GM23248 (cell line): ENCODE data around the gene XBP1. TPM values are rescaled to one million over a fixed set of nuclear protein-coding genes. Genes with fewer than 3 reads are reported as not detected.
A peak's percentile ranks its signal among the peaks of the same experiment; 100 is the strongest.

Experiments used
- DNase-seq: peaks from one replicate; pipeline ENCODE4 v3.0.0-alpha.2; 2015
- H2AFZ ChIP-seq: fragments of 200-600 bp; sonication (generic); 2 replicates; pipeline ENCODE4 v1.6.1; 2016; ENCODE audit warnings: antibody characterized with exemption
- H3F3A ChIP-seq: fragments of 200-600 bp; sonication (generic); 2 replicates; pipeline ENCODE4 v1.6.1; 2016; ENCODE audit warnings: mild to moderate bottlenecking, antibody characterized with exemption, mixed run types; ENCODE audit not compliant: insufficient read depth
- H3K27ac ChIP-seq: fragments of 200-600 bp; sonication (generic); 2 replicates; pipeline ENCODE4 v1.5.1; 2016; ENCODE audit warnings: mild to moderate bottlenecking
- H3K27me3 ChIP-seq: fragments of 200-600 bp; sonication (generic); replicated peaks from 2 replicates; pipeline ENCODE4 v1.6.1; 2016; ENCODE audit warnings: mild to moderate bottlenecking; ENCODE audit not compliant: insufficient read depth
- H3K36me3 ChIP-seq: fragments of 200-600 bp; sonication (generic); 2 replicates; pipeline ENCODE4 v1.6.1; 2016; ENCODE audit warnings: low read depth, mild to moderate bottlenecking
- H3K4me1 ChIP-seq: fragments of 200-600 bp; sonication (generic); 2 replicates; pipeline ENCODE4 v1.6.1; 2016; ENCODE audit warnings: mild to moderate bottlenecking; ENCODE audit not compliant: insufficient read depth
- H3K4me2 ChIP-seq: fragments of 200-600 bp; sonication (generic); one replicate; pipeline ENCODE4 v1.6.1; 2016; ENCODE audit warnings: mild to moderate bottlenecking; ENCODE audit not compliant: unreplicated experiment
- H3K4me3 ChIP-seq: fragments of 200-600 bp; sonication (generic); 2 replicates; pipeline ENCODE4 v1.5.1; 2016; ENCODE audit warnings: mild to moderate bottlenecking
- H3K79me2 ChIP-seq: fragments of 200-600 bp; sonication (generic); 2 replicates; pipeline ENCODE4 v1.6.1; 2016; ENCODE audit warnings: mild to moderate bottlenecking; ENCODE audit not compliant: insufficient read depth
- H3K9ac ChIP-seq: fragments of 200-600 bp; sonication (generic); 2 replicates; pipeline ENCODE4 v1.6.1; 2016; ENCODE audit warnings: mild to moderate bottlenecking
- H3K9me2 ChIP-seq: fragments of 200-600 bp; sonication (generic); 2 replicates; pipeline ENCODE4 v1.6.1; 2016; ENCODE audit warnings: mixed run types, mild to moderate bottlenecking, moderate library complexity; ENCODE audit not compliant: insufficient read depth
- H3K9me3 ChIP-seq: fragments of 200-600 bp; sonication (generic); one replicate; pipeline ENCODE4 v1.6.1; 2017; ENCODE audit warnings: low read depth
- H4K20me1 ChIP-seq: fragments of 200-600 bp; sonication (generic); 2 replicates; pipeline ENCODE4 v1.6.0; 2016; ENCODE audit not compliant: insufficient read depth
- EZH2 ChIP-seq: fragments of 200-600 bp; sonication (generic); IDR thresholded peaks from 2 replicates; pipeline ENCODE4 v1.6.1; 2018; ENCODE audit warnings: antibody characterized with exemption, mild to moderate bottlenecking; ENCODE audit not compliant: insufficient read depth, poor library complexity, severe bottlenecking
- EZH2phosphoT487 ChIP-seq: fragments of 200-600 bp; sonication (generic); IDR thresholded peaks from 2 replicates; pipeline ENCODE4 v1.6.1; 2018; ENCODE audit warnings: antibody characterized with exemption, moderate library complexity, mild to moderate bottlenecking, low read depth; ENCODE audit not compliant: insufficient read depth
- WGBS, 2 experiments: methylation state at CpG; one replicate each; pipeline ENCODE4 v1.1.6; 2015 to 2017; ENCODE audit warnings: low lambda C conversion rate in 2 of 2, low coverage in 1 of 2; ENCODE audit errors: missing lambda C conversion rate in 2 of 2; 5-methylcytosine and 5-hydroxymethylcytosine counted together
- in situ Hi-C: fragments of 300-500 bp; cut with MboI; formaldehyde crosslinking; loops from 2 replicates; pipeline ENCODE4 v1.15.0; 2020
- polyA plus RNA-seq: library from polyadenylated mRNA; unstranded; fragments of >200 nt; fragmentation: Nextera tagmentation; extraction: Ambion mirVana; gene quantifications from 2 replicates; pipeline ENCODE4 v1.2.1, GENCODE V29; 2016
- total RNA-seq: library from RNA; depleted of rRNA; stranded (reverse); fragments of >200 nt; shearing (Covaris generic); gene quantifications from 2 replicates; pipeline ENCODE4 v1.2.3, GENCODE V29; 2014

Gene XBP1
- total and polyA plus RNA-seq, 2 experiments from 2014 or later, result 256 to 324 TPM

DNA sequence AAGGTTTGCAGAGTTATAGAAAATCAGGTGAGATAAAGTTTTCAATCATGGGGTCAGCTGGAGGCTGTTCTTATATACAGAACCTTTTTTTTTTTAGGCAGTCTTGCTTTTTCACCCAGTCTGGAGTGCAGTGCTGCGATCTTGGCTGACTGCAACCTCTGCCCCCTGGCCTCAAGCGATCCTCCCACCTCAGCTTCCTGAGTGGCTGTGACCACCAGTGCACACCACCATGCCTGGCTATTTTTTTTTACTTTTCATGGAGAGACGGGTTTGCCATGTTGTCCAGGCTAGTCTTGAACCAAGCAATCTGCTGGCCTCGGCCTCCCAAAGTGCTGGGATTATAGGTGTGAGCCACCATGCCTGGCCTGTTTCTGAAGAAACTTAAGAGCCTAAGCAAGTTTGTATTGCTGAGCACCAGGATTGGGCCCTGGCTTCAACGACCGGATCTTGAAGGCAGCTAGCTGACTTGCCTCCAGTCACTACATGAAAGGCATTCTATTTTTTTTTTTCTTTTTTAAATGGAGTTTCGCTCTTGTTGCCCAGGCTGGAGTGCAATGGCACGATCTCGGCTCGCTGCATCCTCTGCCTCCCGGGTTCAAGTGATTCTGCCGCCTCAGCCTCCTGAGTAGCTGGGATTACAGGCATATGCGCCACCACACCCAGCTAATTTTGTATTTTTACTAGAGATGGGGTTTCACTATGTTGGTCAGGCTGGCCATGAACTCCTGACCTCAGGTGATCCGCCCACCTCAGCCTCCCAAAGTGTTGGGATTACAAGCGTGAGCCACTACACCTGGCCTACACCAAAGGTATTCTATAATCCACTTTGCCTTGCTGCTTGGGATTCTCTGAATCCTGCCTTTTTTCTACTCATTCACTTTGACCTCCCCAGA, 7.6 kb downstream of the XBP1 start:
- H3F3A ChIP-seq, result peaks cover 75% of the 10 kb centered on the region
- no peaks in the 10 kb centered on the region for H3K9me2 ChIP-seq
- H3K9me3 ChIP-seq, result no peaks in the 10 kb centered on the region
- DNase-seq, result no peak
- H3K79me2 ChIP-seq, result peaks cover 32% of the 10 kb centered on the region
- peak overlapping the region; percentile 18; the same call in 1 of the 2 replicates for H3K27ac ChIP-seq
- no peak overlapping the region for H3K4me3 ChIP-seq
- WGBS, 2 experiments, result 93 to 95% methylated on average over 13 to 15 of the region's 15 CpGs
- no peak overlapping the region for H3K4me2 ChIP-seq
- no peak overlapping the region for H2AFZ ChIP-seq
- peaks cover 12% of the 10 kb centered on the region for H3K4me1 ChIP-seq
- peaks cover 10% of the 10 kb centered on the region; the same call in 1 of the 2 replicates for H4K20me1 ChIP-seq
- peaks cover 49% of the 10 kb centered on the region for H3K36me3 ChIP-seq
- TF ChIP-seq EZH2phosphoT487, result no peak
- TF ChIP-seq EZH2, result no peak
- no peak overlapping the region for H3K9ac ChIP-seq
- H3K27me3 ChIP-seq, result no peaks in the 10 kb centered on the region
- in situ Hi-C loops, result no loop called here

- Histone ChIP-seq H3K27me3 (no peaks in the 10 kb centered on the region), H3K36me3 (peaks cover 48% of the 10 kb centered on the region), H3F3A (peaks cover 69% of the 10 kb centered on the region), H3K9ac (no peak overlapping the region), H3K9me2 (no peaks in the 10 kb centered on the region), H3K4me1 (peaks cover 5% of the 10 kb centered on the region), H3K9me3 (no peaks in the 10 kb centered on the region), H2AFZ (no peak overlapping the region), H3K4me3 (no peak overlapping the region), H4K20me1 (peaks cover 5% of the 10 kb centered on the region; the same call in 1 of the 2 replicates), H3K4me2 (no peak overlapping the region), H3K27ac (no peak overlapping the region), H3K79me2 (peaks cover 24% of the 10 kb centered on the region)
- in situ Hi-C loops, result no loop called here
- DNase-seq, result no peak
- TF ChIP-seq EZH2 (no peak), EZH2phosphoT487 (no peak)
- WGBS, 2 experiments, result 68 to 69% methylated on average over 3 of the region's 3 CpGs
Measured at GRCh38 chr22:28791841-28792490, 8.4 kb downstream of the XBP1 start.

DNA sequence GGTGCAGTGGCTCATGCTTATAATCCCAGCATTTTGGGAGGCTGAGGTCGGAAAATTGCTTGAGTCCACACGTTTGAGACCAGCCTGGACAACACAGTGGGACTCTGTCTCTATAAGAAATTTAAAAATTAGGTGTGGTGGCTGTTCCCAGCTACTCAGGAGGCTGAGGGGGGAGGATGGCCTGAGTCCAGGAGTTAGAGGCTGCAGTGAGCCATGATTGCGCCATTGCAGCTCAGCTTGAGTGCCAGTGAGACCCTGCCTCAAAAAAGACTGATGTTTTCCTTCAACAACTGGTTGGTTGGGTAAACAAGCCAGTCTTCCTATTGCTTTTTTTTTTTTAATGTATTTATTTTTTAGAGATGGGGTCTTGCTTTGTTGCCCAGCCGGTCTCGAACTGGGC, 9.2 kb downstream of the XBP1 start:
- H3K9ac ChIP-seq, result no peak overlapping the region
- peaks cover 65% of the 10 kb centered on the region for H3F3A ChIP-seq
- no peak overlapping the region for H3K27ac ChIP-seq
- H3K9me3 ChIP-seq, result no peaks in the 10 kb centered on the region
- H3K36me3 ChIP-seq, result peaks cover 48% of the 10 kb centered on the region
- no peak overlapping the region for H2AFZ ChIP-seq
- H4K20me1 ChIP-seq, result no peaks in the 10 kb centered on the region; the same call in 1 of the 2 replicates
- in situ Hi-C loops, result no loop called here
- H3K4me1 ChIP-seq, result no peaks in the 10 kb centered on the region
- no peaks in the 10 kb centered on the region for H3K27me3 ChIP-seq
- no peak for DNase-seq
- TF ChIP-seq EZH2phosphoT487, result no peak
- TF ChIP-seq EZH2, result no peak
- H3K4me2 ChIP-seq, result no peak overlapping the region
- no peaks in the 10 kb centered on the region for H3K9me2 ChIP-seq
- WGBS, 2 experiments, result 84 to 86% methylated on average over 5 of the region's 5 CpGs
- no peak overlapping the region for H3K4me3 ChIP-seq
- H3K79me2 ChIP-seq, result peaks cover 24% of the 10 kb centered on the region

- no peak overlapping the region for H3K4me3 ChIP-seq
- no peaks in the 10 kb centered on the region for H3K27me3 ChIP-seq
- no peaks in the 10 kb centered on the region for H3K4me1 ChIP-seq
- in situ Hi-C loops, result no loop called here
- peaks cover 42% of the 10 kb centered on the region for H3F3A ChIP-seq
- peaks cover 34% of the 10 kb centered on the region for H3K79me2 ChIP-seq
- DNase-seq, result no peak
- WGBS, 2 experiments, result 71 to 75% methylated on average over 3 of the region's 3 CpGs
- TF ChIP-seq EZH2, result no peak
- no peak for TF ChIP-seq EZH2phosphoT487
- no peak overlapping the region for H3K4me2 ChIP-seq
- no peaks in the 10 kb centered on the region for H3K9me2 ChIP-seq
- H4K20me1 ChIP-seq, result no peaks in the 10 kb centered on the region
- H3K9me3 ChIP-seq, result no peaks in the 10 kb centered on the region
- H2AFZ ChIP-seq, result no peak overlapping the region
- H3K36me3 ChIP-seq, result peaks cover 46% of the 10 kb centered on the region
- H3K27ac ChIP-seq, result no peak overlapping the region
- no peak overlapping the region for H3K9ac ChIP-seq
Measured at GRCh38 chr22:28788601-28789000, 11.8 kb downstream of the XBP1 start.
